Endothelial cell (in vitro differentiated cells): Measurements from ENCODE around the gene TRIM63. TPM values are rescaled to one million over a fixed set of nuclear protein-coding genes. Genes with fewer than 3 reads are reported as not detected.

ENCODE experiments used
- DNase-seq: peaks from one replicate; pipeline ENCODE4 v3.0.0; 2021; ENCODE audit warnings: low spot score
- H3K27ac Mint-ChIP-seq: one replicate; pipeline ENCODE4 v1.8.0; 2021; ENCODE audit warnings: mixed read lengths, inconsistent platforms; ENCODE audit not compliant: unreplicated experiment
- H3K27me3 Mint-ChIP-seq: one replicate; pipeline ENCODE4 v1.8.0; 2021; ENCODE audit warnings: mild to moderate bottlenecking, moderate library complexity, mixed read lengths, inconsistent platforms; ENCODE audit not compliant: unreplicated experiment
- H3K36me3 Mint-ChIP-seq: one replicate; pipeline ENCODE4 v1.8.0; 2021; ENCODE audit warnings: mild to moderate bottlenecking, low read depth, mixed read lengths, inconsistent platforms; ENCODE audit not compliant: unreplicated experiment
- H3K4me1 Mint-ChIP-seq: one replicate; pipeline ENCODE4 v1.8.0; 2021; ENCODE audit warnings: mild to moderate bottlenecking, mixed read lengths, inconsistent platforms; ENCODE audit not compliant: unreplicated experiment
- H3K4me3 Mint-ChIP-seq: one replicate; pipeline ENCODE4 v1.8.0; 2021; ENCODE audit warnings: mild to moderate bottlenecking, mixed read lengths, inconsistent platforms; ENCODE audit not compliant: unreplicated experiment
- H3K9me3 Mint-ChIP-seq: one replicate; pipeline ENCODE4 v1.8.0; 2021; ENCODE audit warnings: mixed read lengths, inconsistent platforms; ENCODE audit not compliant: unreplicated experiment
- total RNA-seq: library from RNA; stranded (reverse); fragmentation: NEBNext Ultra II Directional; extraction: Animal tissue kit (Norgen Biotek cat#: 25700); gene quantifications from one replicate; pipeline ENCODE4 v1.2.1, GENCODE V29; 2021; ENCODE audit not compliant: unreplicated experiment
- TF ChIP-seq, protein P1 (sequence below): fragments of 200-600 bp; sonication (generic); IDR thresholded peaks from one replicate; pipeline ENCODE4 v1.5.0; 2021; ENCODE audit warnings: antibody characterized with exemption; ENCODE audit not compliant: unreplicated experiment

TRIM63 gene
- total RNA-seq, 1 donor from 2014 or later = not detected

DNA sequence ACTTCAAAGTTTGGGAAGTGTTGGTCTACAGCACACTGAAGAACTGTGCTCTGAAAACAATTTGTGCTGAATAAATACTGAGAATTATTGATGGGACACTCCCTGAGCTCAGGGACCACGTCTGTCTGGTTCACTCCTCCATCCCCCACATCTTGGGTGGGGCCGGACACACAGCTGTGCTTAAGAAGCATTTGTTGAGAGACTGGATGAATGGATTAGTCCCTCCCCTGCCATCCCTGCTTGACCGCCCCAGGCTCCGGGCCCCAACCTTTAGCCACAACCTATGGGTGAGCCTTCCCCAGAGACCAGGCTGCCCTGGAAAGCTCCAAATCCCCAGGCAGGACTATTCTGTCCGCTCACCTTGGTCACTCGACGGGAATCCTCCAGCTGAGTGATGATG is 7.5 kb downstream of the TRIM63 start:
- H3K9me3 Mint-ChIP-seq = no peaks in the 10 kb centered on the region
- H3K27ac Mint-ChIP-seq = no peak overlapping the region
- H3K36me3 Mint-ChIP-seq = no peaks in the 10 kb centered on the region
- H3K4me1 Mint-ChIP-seq = peaks cover 3% of the 10 kb centered on the region
- peaks cover 5% of the 10 kb centered on the region for H3K27me3 Mint-ChIP-seq
- no peak overlapping the region for H3K4me3 Mint-ChIP-seq
- no peak for DNase-seq
- TF ChIP-seq, protein P1, sequence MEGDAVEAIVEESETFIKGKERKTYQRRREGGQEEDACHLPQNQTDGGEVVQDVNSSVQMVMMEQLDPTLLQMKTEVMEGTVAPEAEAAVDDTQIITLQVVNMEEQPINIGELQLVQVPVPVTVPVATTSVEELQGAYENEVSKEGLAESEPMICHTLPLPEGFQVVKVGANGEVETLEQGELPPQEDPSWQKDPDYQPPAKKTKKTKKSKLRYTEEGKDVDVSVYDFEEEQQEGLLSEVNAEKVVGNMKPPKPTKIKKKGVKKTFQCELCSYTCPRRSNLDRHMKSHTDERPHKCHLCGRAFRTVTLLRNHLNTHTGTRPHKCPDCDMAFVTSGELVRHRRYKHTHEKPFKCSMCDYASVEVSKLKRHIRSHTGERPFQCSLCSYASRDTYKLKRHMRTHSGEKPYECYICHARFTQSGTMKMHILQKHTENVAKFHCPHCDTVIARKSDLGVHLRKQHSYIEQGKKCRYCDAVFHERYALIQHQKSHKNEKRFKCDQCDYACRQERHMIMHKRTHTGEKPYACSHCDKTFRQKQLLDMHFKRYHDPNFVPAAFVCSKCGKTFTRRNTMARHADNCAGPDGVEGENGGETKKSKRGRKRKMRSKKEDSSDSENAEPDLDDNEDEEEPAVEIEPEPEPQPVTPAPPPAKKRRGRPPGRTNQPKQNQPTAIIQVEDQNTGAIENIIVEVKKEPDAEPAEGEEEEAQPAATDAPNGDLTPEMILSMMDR = no peak

DNA sequence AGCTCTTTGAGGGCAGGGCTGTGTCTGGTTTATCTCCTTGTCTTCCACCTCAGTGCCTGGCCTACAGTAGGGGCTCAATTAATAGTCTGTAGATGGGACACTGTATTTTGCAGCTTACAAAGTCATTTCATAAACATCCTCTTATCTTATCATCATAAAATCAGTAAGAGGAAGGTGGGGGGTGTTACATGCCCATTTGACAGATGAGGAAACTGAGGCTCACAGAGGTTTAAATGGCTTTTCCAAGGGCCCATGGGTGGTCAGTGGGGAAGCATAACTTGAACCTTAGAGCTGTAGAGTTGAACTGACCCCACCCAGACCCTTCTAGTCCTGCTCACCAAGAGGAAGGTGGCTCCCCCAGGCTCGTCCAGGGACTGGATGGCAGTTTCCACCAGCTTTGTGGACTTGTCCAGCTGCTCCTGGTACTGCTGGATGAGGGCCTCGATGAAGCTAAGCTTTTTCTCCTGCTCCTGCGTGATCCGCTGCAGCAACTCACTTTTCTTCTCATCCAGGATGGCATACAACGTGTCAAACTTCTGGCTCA is 9.3 kb downstream of the TRIM63 start:
- peaks cover 8% of the 10 kb centered on the region for H3K27me3 Mint-ChIP-seq
- no peak overlapping the region for H3K4me3 Mint-ChIP-seq
- TF ChIP-seq, protein P1 = no peak
- H3K36me3 Mint-ChIP-seq = no peaks in the 10 kb centered on the region
- no peak for DNase-seq
- no peaks in the 10 kb centered on the region for H3K9me3 Mint-ChIP-seq
- H3K4me1 Mint-ChIP-seq = peaks cover 12% of the 10 kb centered on the region
- H3K27ac Mint-ChIP-seq = peak overlapping the region; percentile 24

DNA sequence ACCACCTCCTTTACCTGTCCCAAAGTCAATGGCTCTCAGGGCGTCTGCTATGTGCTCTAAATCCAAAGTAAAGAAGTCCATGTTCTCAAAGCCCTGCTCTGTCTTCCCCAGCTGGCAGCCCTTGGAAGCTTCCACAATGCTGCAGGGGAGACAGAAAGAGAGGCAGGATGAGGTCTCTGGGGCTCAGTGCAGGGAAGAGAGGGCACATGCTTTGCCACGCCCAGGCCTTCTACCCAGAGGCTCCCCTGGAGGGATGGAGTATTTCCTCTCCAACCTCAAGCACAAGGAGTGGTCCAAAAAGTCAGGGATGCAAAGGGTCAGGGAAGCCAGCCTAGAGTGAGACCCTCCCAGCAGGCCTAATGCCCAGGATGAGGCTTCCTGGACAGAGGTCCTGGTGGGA is 10.2 kb downstream of the TRIM63 start:
- H3K4me3 Mint-ChIP-seq = no peak overlapping the region
- no peaks in the 10 kb centered on the region for H3K9me3 Mint-ChIP-seq
- H3K4me1 Mint-ChIP-seq = peaks cover 12% of the 10 kb centered on the region
- H3K36me3 Mint-ChIP-seq = no peaks in the 10 kb centered on the region
- peaks cover 7% of the 10 kb centered on the region for H3K27me3 Mint-ChIP-seq
- TF ChIP-seq, protein P1 = no peak
- no peak for DNase-seq
- H3K27ac Mint-ChIP-seq = no peak overlapping the region

DNA sequence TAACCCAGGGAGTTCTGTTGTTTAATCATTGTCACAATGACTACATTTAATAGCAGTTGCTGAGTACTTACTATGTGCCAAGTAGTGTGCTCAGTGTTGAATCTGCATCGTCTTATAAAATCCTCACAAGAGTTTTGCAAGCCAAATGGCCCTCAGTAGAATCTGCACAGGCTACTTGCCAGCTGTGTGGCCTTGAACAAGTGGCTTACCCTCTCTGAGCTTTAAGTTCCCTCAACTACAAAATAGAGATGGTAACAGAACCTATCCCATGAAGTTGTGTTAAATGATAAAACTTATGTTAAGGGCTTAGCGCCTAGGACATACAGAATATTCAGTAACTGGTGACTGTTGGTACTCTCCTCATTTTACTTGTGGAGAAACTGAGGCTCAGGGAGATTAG is 12.4 kb downstream of the TRIM63 start:
- TF ChIP-seq, protein P1 = no peak
- peaks cover 5% of the 10 kb centered on the region for H3K27me3 Mint-ChIP-seq
- no peak for DNase-seq
- H3K27ac Mint-ChIP-seq = no peak overlapping the region
- peaks cover 19% of the 10 kb centered on the region for H3K4me1 Mint-ChIP-seq
- H3K36me3 Mint-ChIP-seq = no peaks in the 10 kb centered on the region
- H3K4me3 Mint-ChIP-seq = no peak overlapping the region
- H3K9me3 Mint-ChIP-seq = no peaks in the 10 kb centered on the region

DNA sequence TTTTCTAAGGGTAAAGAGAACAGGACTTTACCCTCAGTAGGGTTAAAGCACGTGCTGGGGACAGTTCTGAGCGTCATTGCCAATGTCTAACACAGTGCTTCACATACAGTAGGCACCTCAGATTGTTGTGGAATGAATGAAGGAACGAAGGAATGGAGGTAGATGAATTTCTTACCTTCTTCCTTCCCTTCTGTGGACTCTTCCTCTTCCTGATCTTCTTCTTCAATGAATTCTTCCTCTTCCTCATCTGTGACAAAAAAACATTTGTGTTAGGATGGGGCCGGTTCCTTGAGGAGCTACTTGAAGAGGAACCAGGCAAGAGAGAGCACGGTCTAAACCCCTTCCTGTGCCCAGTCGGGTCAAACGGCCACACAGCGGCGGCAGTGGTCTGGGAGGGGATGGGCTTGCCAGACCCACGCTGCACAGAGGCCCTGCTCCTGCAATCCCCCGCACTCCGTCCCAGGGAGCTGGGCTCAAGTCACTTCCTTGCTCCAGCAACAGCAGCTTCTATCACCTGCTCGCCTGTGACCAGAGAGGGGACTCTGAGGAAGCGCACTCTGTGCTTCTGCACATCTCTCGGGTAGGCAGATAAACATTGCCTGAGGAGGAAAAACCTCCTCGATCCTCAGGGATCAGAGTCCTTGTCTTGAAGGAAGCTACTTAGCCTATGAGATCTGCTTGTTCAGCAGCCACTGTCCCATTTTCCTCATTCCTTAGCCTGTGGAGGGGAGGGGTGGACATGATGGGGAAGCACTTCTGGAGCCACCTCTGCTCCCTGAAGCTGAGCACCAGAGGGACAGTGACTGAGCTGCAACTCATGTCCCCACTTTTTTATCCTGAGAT is 13.5 kb downstream of the TRIM63 start:
- Mint-ChIP-seq H3K4me3 (no peak overlapping the region), H3K36me3 (no peaks in the 10 kb centered on the region), H3K27me3 (peaks cover 3% of the 10 kb centered on the region), H3K27ac (no peak overlapping the region), H3K4me1 (peaks cover 19% of the 10 kb centered on the region), H3K9me3 (no peaks in the 10 kb centered on the region)
- no peak for DNase-seq
- TF ChIP-seq, protein P1 = no peak
